Measurements from ENCODE around the gene RSPRY1.

RSPRY1 gene

GRCh38 chr16:57159447-57159846 is 26.7 kb upstream of the RSPRY1 start:
- no peak for TF ChIP-seq LEF1 (IDR thresholded peaks at IDR 0.05; ENCODE audit: borderline replicate concordance)
- no peak for TF ChIP-seq HDGF (IDR thresholded peaks at IDR 0.05; ENCODE audit: borderline replicate concordance)
- no peak for TF ChIP-seq NFRKB (IDR thresholded peaks at IDR 0.05)
- DNase-seq (ENCODE audit: extremely low spot score), result no peak
- ChIA-PET POLR2A (no interaction called here), CTCF (interaction anchor here (0.7 kb wide), 1 partner anchor 9 kb away, joined by 5 read pairs; no protein-coding TSS in a partner anchor)

DNA sequence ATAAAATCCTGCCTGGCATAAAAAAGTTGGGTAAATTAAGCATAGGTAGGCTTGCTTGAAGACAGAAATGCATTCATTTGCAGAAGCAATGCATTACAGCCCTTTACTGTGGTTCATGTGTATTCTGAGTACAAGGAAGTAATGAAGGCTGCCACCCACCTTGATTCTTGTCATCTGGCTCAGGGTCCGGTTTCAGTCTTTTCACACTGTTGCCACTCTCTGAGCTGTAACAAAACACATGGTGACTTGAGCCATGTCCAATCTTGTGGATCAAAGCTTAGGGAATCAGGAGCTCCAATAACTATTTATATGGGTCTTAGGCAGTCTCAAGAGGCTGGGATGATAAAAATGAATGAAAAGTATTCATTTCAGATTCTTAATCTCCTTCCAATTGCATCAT is 22.3 kb upstream of the RSPRY1 start:
- POLR2A ChIA-PET, result no interaction called here
- no peak for DNase-seq (ENCODE audit: extremely low spot score)
- TF ChIP-seq, protein P1, sequence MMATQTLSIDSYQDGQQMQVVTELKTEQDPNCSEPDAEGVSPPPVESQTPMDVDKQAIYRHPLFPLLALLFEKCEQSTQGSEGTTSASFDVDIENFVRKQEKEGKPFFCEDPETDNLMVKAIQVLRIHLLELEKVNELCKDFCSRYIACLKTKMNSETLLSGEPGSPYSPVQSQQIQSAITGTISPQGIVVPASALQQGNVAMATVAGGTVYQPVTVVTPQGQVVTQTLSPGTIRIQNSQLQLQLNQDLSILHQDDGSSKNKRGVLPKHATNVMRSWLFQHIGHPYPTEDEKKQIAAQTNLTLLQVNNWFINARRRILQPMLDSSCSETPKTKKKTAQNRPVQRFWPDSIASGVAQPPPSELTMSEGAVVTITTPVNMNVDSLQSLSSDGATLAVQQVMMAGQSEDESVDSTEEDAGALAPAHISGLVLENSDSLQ (IDR thresholded peaks at IDR 0.05), result no peak
- TF ChIP-seq SUZ12 (IDR thresholded peaks at IDR 0.05) (no peak), NFRKB (IDR thresholded peaks at IDR 0.05) (no peak), SP1 (IDR thresholded peaks at IDR 0.05) (no peak), HDGF (IDR thresholded peaks at IDR 0.05; ENCODE audit: borderline replicate concordance) (no peak), CTBP1 (IDR thresholded peaks at IDR 0.05; ENCODE audit: borderline replicate concordance) (no peak), FOXK2 (IDR thresholded peaks at IDR 0.05) (no peak), BHLHE40 (IDR thresholded peaks at IDR 0.05; ENCODE audit: borderline replicate concordance) (no peak), TARDBP (IDR thresholded peaks at IDR 0.05) (no peak), ARNT (IDR thresholded peaks at IDR 0.05) (no peak)
- CTCF ChIA-PET, result interaction anchor here (0.6 kb wide), 1 partner anchor 568 kb away, joined by 6 read pairs; no protein-coding TSS in a partner anchor

GRCh38 chr16:57165483-57165882 is 20.6 kb upstream of the RSPRY1 start:
- no peak for DNase-seq (ENCODE audit: extremely low spot score)
- CTCF ChIA-PET, result interaction anchor here (0.7 kb wide), 1 partner anchor 24 kb away, joined by 3 read pairs; no protein-coding TSS in a partner anchor
- POLR2A ChIA-PET, result no interaction called here
- TF ChIP-seq TARDBP (IDR thresholded peaks at IDR 0.05), result no peak
- no peak for TF ChIP-seq FOXM1 (IDR thresholded peaks at IDR 0.05; ENCODE audit: borderline replicate concordance)

DNA sequence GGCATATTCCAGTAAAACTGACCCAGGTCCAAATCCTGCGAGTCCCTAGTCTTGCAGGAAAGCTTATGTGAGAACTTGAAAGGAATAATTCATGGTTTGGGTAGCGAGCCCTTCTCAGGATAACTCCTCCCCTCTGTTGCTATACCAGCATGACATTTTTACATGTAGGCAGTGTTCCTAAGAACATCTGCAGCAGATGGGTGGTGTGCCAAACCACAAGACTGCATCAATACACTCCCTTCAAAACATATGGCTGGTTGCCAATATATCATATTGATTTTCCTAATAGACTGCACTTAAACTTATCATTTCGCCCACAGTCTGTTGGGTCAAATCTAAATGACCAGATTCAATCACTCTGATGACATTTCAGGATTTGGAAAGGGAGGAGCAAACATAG is 20.2 kb upstream of the RSPRY1 start:
- TF ChIP-seq ARNT (IDR thresholded peaks at IDR 0.05), result no peak
- TF ChIP-seq CTBP1 (IDR thresholded peaks at IDR 0.05; ENCODE audit: borderline replicate concordance), result no peak
- no peak for TF ChIP-seq LEF1 (IDR thresholded peaks at IDR 0.05; ENCODE audit: borderline replicate concordance)
- no peak for TF ChIP-seq L3MBTL2 (conservative IDR thresholded peaks at IDR 0.05)
- no peak for TF ChIP-seq ZNF384 (IDR thresholded peaks at IDR 0.05)
- no peak for TF ChIP-seq FOXK2 (IDR thresholded peaks at IDR 0.05)
- no peak for TF ChIP-seq HDGF (IDR thresholded peaks at IDR 0.05; ENCODE audit: borderline replicate concordance)
- TF ChIP-seq BHLHE40 (IDR thresholded peaks at IDR 0.05; ENCODE audit: borderline replicate concordance), result no peak
- no peak for TF ChIP-seq SP1 (IDR thresholded peaks at IDR 0.05)
- no peak for TF ChIP-seq TARDBP (IDR thresholded peaks at IDR 0.05)
- TF ChIP-seq FOXM1 (IDR thresholded peaks at IDR 0.05; ENCODE audit: borderline replicate concordance), result no peak
- TF ChIP-seq, protein P1 (IDR thresholded peaks at IDR 0.05), result no peak
- TF ChIP-seq SUZ12 (IDR thresholded peaks at IDR 0.05), result no peak
- no peak for TF ChIP-seq ELF4 (IDR thresholded peaks at IDR 0.05)
- no peak for TF ChIP-seq FOXA1 (IDR thresholded peaks at IDR 0.05)
- no peak for TF ChIP-seq NFRKB (IDR thresholded peaks at IDR 0.05)
- CTCF ChIA-PET, result interaction anchor here (1.2 kb wide), 1 partner anchor 81 kb away, joined by 3 read pairs; no protein-coding TSS in a partner anchor
- POLR2A ChIA-PET, result no interaction called here
- DNase-seq (ENCODE audit: extremely low spot score), result no peak

GRCh38 chr16:57166451-57166850 is 19.7 kb upstream of the RSPRY1 start:
- POLR2A ChIA-PET, result no interaction called here
- CTCF ChIA-PET, result interaction anchor here (1.2 kb wide), 1 partner anchor 82 kb away, joined by 3 read pairs; no protein-coding TSS in a partner anchor

DNA sequence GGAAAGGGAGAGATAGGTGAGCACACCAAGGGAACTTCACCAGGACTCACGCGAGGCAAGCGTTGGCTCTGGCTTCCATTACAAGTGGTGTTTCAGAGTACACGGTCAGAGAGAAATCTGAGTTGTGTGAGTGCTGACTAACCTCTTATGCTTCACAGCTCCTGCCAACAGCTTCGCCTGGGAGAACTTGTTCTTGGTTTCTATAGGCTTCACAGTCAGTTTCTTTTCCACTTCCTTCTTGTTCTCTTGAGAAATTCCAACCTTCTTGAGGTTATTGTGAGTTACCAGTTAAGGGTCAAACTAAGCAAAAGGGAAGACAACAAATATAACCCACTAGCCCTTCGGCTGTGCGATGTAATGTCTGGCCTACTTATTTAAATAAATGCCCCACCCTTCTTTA is 19.2 kb upstream of the RSPRY1 start:
- POLR2A ChIA-PET, result no interaction called here
- TF ChIP-seq LEF1 (IDR thresholded peaks at IDR 0.05; ENCODE audit: borderline replicate concordance) (no peak), L3MBTL2 (conservative IDR thresholded peaks at IDR 0.05) (no peak), ZNF384 (IDR thresholded peaks at IDR 0.05) (no peak), BHLHE40 (IDR thresholded peaks at IDR 0.05; ENCODE audit: borderline replicate concordance) (no peak), FOXM1 (IDR thresholded peaks at IDR 0.05; ENCODE audit: borderline replicate concordance) (no peak), TARDBP (IDR thresholded peaks at IDR 0.05) (no peak), CTBP1 (IDR thresholded peaks at IDR 0.05; ENCODE audit: borderline replicate concordance) (no peak), HDGF (IDR thresholded peaks at IDR 0.05; ENCODE audit: borderline replicate concordance) (no peak), FOXK2 (IDR thresholded peaks at IDR 0.05) (no peak), SP1 (IDR thresholded peaks at IDR 0.05) (no peak), NFRKB (IDR thresholded peaks at IDR 0.05) (no peak), FOXA1 (IDR thresholded peaks at IDR 0.05) (no peak), ARNT (IDR thresholded peaks at IDR 0.05) (no peak), ELF4 (IDR thresholded peaks at IDR 0.05) (no peak), SUZ12 (IDR thresholded peaks at IDR 0.05) (no peak)
- TF ChIP-seq, protein P1 (IDR thresholded peaks at IDR 0.05), result no peak
- CTCF ChIA-PET, result interaction anchor here (1.2 kb wide), 1 partner anchor 82 kb away, joined by 3 read pairs; no protein-coding TSS in a partner anchor
- DNase-seq (ENCODE audit: extremely low spot score), result no peak

More at GRCh38 chr16:57166451-57166850, 19.7 kb upstream of the RSPRY1 start:
- TF ChIP-seq CTBP1 (IDR thresholded peaks at IDR 0.05; ENCODE audit: borderline replicate concordance) (no peak), LEF1 (IDR thresholded peaks at IDR 0.05; ENCODE audit: borderline replicate concordance) (no peak), HDGF (IDR thresholded peaks at IDR 0.05; ENCODE audit: borderline replicate concordance) (no peak), L3MBTL2 (conservative IDR thresholded peaks at IDR 0.05) (no peak), NFRKB (IDR thresholded peaks at IDR 0.05) (no peak), BHLHE40 (IDR thresholded peaks at IDR 0.05; ENCODE audit: borderline replicate concordance) (no peak), ARNT (IDR thresholded peaks at IDR 0.05) (no peak), TARDBP (IDR thresholded peaks at IDR 0.05) (no peak)
- TF ChIP-seq, protein P1 (IDR thresholded peaks at IDR 0.05), result no peak
- no peak for DNase-seq (ENCODE audit: extremely low spot score)
